Measurements from ENCODE around the gene EMC8.
"Not testable (repeated sequence)": the region's sequence is repeated elsewhere in the genome, so short reads cannot be mapped to it uniquely, and the experiment has no call there.

EMC8 gene

GRCh38 chr16:85834741-85835140, 35.4 kb upstream of the EMC8 start:
- DNase-seq = no peak

- no peak for DNase-seq
These were observed 34.0 kb upstream of the EMC8 start for GRCh38 chr16:85833219-85833920.

- no peak for DNase-seq
These were observed 33.4 kb upstream of the EMC8 start for GRCh38 chr16:85832570-85833218.

- no peak for DNase-seq
These were observed 31.5 kb upstream of the EMC8 start for GRCh38 chr16:85830821-85831220.

GRCh38 chr16:85829751-85830445, 30.6 kb upstream of the EMC8 start:
- DNase-seq = no peak

GRCh38 chr16:85829171-85829719, 29.9 kb upstream of the EMC8 start:
- DNase-seq = no peak

- DNase-seq = no peak
These were observed 28.8 kb upstream of the EMC8 start for GRCh38 chr16:85828166-85828565.

GRCh38 chr16:85826686-85827247, 27.4 kb upstream of the EMC8 start:
- no peak for DNase-seq

GRCh38 chr16:85825326-85825725, 26.0 kb upstream of the EMC8 start:
- no peak for DNase-seq

GRCh38 chr16:85824161-85825135, 25.1 kb upstream of the EMC8 start:
- no peak for DNase-seq

- DNase-seq = no peak
These were observed 24.1 kb upstream of the EMC8 start for GRCh38 chr16:85823328-85823920.

- no peak for DNase-seq
These were observed 22.8 kb upstream of the EMC8 start for GRCh38 chr16:85822145-85822544.

- DNase-seq = peak; percentile 64
These were observed 22.2 kb upstream of the EMC8 start for GRCh38 chr16:85821390-85822135.

GRCh38 chr16:85820604-85821372, 21.4 kb upstream of the EMC8 start:
- no peak for DNase-seq

GRCh38 chr16:85819771-85820170, 20.4 kb upstream of the EMC8 start:
- DNase-seq = no peak

GRCh38 chr16:85819245-85819644, 19.9 kb upstream of the EMC8 start:
- DNase-seq = peak; percentile 78

- DNase-seq = not testable (repeated sequence)
These were observed 17.9 kb upstream of the EMC8 start for GRCh38 chr16:85817195-85817594.

GRCh38 chr16:85816159-85816558, 16.8 kb upstream of the EMC8 start:
- DNase-seq = no peak

- no peak for DNase-seq
These were observed 13.7 kb upstream of the EMC8 start for GRCh38 chr16:85812811-85813700.

All from effector CD4-positive, alpha-beta T cell (primary cell).